ENCODE data around the gene DMTF1.
"Not testable (repeated sequence)": the region's sequence is repeated elsewhere in the genome, so short reads cannot be mapped to it uniquely, and the experiment has no call there.

Gene DMTF1, protein sequence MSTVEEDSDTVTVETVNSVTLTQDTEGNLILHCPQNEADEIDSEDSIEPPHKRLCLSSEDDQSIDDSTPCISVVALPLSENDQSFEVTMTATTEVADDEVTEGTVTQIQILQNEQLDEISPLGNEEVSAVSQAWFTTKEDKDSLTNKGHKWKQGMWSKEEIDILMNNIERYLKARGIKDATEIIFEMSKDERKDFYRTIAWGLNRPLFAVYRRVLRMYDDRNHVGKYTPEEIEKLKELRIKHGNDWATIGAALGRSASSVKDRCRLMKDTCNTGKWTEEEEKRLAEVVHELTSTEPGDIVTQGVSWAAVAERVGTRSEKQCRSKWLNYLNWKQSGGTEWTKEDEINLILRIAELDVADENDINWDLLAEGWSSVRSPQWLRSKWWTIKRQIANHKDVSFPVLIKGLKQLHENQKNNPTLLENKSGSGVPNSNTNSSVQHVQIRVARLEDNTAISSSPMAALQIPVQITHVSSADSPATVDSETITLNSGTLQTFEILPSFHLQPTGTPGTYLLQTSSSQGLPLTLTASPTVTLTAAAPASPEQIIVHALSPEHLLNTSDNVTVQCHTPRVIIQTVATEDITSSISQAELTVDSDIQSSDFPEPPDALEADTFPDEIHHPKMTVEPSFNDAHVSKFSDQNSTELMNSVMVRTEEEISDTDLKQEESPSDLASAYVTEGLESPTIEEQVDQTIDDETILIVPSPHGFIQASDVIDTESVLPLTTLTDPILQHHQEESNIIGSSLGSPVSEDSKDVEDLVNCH

DNA sequence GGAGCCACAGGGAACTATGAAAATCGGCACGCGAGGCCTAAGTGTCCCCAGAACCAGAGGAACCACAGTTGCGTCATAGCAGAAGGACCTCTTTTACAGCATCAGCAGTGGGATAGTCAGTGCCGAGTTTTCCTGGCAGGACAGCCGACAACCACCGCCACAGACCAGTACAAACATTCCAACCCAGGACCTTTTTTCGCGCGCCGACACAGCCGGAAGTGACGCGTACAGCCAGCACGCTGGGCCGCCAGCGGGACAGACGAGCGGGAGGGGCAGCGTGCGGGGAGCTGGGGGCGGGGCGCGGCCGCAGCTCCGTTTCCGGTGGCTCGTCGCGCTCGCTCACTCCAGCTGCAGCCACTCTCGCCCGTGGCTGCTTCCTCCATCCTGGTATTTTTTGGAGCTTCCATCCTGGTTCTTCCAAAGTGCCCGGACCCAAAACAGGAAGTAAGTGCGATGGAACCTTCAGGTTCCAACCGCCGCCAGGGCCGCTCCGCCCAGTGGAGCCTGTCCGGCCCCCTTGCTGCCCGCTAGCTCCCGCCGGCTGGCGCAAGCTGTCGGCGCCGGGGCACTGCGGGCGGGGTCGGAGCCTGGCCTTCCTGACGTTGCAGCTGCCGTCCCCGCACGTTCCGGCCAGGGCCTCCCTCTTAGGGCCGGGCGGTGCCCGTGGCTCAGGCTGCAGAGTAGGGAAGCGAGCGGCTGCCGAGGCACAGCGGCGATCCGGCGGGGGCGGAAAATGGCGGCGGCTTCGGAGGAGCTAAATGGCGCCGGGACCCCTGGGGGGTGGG, at the start of gene DMTF1:
DMTF1 (plus strand) TSS at position 342 of the 785 bp plus-strand sequence. CDS start 12,489 bp downstream, outside the sequence.
- peak; percentile 80 to 82 for DNase-seq

DNA sequence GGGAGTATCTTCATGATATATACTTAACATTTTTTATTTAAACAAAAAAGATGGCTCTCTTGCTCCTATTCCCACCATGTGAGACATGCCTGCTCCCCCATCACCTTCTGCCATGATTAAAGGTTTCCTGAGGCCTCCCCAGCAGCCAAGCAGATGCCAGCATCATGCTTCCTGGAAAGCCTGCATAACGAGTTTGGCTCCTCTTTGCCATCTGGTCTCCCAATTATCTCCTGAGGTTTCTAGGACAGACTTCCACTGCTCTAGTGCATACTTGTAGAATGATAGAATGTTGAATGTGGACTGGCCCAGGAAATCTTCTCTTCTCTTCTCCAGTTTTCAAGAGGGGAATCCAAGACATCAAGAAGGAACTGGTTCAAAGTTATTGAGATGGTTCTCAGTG, 46.9 kb upstream of the DMTF1 start:
- DNase-seq, result no peak

DNA sequence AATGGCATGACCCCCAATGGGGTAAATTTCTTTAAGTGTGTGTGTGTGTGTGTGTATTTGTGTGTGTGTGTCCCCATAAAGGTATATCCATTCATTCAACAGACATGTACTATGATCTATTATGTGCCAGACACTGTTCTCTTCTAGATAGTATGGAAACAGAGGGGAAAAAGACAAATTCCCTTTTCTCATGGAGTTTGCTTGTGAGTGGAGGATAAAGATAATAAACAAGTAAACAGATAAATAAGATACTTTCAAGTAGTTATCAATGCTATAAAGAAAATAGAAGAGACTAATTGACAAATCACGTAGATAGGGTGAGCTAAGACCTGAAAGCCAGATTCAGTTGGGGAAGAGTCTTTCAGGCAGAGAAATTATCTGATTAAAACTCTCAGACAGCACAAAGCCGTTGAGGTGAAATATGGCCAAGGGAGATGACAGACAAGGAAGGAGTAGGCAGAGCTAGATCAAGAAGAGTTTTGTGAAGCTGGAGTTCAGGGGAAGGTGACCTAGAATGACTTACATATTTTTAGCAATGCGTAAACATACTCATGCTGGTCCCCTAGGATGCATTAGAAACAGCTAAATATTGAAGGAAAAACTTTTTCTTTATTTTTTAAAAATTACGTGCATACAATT, 45.2 kb upstream of the DMTF1 start:
- no peak for DNase-seq

DNA sequence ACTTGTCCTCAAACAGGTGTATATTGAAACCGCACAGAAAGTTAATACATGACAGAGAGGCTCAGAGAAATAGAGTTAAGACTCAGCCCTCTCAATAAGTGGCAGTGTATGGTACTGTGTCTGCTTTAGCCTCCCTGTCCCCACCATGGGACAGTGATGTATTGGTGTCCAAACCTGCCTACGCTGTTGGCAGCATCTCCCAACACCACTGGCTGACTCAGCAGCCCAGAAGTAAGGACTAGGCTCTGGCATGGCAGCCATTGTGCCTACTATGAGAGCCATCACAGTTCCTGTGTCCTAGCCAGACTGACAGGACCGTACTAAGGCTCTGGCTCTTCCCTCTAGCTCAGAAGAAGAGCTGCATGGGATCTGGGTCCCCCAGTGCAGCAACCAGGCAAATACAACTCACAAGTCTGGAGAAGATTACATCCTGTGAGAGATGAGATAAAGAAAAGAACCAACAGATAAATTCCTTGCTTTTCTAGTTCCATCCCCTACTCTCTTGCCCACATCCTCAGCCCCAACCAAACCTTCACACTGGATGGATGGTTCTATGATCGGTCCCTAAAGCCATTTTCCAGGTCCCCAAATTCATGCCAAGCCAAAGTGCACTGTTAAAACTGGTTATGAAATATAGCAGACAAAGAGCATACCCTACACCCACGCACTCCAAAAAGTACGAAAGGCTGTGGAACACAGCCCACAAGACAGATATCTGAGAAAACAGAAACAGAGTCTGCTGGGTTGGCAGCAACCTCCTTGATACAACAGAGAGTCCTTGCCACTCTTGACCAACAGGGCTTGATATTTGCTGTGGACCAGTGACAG, 44.1 kb upstream of the DMTF1 start:
- DNase-seq, result no peak

DNA sequence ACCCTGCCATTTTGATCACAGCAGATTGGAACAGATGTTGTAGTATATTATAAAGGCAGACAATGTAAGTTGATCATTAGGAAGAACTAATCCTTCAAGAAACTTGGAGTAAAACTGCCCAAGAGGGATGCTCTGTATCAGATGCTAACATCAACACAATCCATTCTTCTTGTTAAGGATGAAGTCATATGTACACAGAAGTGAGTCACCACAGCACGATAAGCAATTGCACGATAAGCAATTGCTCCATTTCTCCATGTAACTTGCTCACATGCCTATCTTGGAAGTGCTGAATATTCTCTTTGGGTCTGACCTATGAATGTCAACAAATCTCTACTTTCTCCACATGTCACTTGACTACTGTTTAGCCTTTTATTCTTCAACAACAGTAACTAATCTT, 41.5 kb upstream of the DMTF1 start:
- no peak for DNase-seq

DNA sequence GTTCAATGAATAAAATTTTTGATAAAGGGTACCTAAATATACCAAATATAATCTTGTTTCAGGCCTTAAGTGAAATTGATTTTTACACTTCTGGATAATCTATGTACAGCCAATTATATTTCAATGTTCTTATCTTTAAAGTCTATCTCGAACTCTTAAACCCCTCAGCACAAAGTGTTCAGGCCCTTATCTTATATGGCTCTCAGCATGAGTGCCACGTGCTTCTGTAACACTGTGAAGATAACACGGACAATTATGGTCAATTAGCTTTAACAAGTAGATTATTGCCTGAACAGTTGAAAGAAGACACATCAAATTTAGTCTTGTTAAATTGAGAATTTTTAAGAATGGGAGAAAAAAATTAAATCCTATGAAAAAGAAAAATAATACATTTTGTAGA, 40.4 kb upstream of the DMTF1 start:
- DNase-seq, result no peak

DNA sequence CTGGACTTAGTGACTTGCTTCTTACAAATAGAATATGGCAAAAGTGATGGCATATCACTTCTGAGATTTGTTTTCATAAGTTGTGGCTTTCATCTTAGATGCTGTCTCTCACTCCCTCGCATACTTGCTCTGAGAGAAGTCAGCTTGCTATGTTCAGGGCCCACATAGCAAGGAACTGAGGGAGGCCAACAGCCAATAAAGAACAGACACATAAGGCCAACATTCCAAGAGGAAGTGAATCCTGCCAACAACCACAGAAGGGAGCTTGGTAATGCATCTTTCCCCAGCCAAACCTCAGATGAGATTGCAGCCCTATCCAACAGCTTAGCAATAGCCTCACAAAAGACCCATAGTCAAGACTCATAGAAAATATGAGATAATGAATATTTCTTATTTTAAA, 39.2 kb upstream of the DMTF1 start:
- DNase-seq, result no peak

DNA sequence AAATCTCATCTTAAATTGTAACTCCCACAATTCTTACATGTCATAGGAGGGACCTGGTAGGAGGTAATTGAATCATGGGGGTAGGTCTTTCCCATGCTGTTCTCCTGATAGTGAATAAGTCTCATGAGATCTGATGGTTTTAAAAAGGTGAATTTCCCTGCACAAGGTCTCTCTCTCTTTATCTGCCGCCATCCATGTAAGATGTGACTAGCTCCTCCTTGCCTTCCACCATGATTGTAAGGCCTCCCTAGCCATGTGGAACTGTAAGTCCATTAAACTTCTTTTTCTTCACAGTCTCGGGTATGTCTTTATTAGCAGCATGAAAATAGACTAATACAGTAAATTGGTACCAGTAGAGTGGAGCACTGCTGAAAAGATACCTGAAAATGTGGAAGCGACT, 38.3 kb upstream of the DMTF1 start:
- not testable (repeated sequence) for DNase-seq

DNA sequence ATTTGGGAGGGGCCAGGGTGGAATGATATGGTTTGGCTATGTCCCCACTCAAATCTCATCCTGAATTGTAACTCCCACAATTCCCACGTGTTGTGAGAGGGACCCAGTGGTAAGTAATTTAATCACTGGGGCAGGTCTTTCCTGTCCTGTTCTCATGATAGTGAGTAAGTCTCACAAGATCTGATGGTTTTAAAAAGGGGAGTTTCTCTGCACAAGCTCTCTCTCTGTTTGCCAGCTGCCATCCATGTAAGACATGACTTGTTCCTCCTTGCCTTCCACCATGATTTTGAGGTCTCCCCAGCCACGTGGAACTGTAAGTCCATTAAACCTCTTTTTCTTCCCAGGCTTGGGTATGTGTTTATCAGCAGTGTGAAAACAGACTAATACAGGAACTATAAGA, 36.5 kb upstream of the DMTF1 start:
- DNase-seq, result not testable (repeated sequence)

DNA sequence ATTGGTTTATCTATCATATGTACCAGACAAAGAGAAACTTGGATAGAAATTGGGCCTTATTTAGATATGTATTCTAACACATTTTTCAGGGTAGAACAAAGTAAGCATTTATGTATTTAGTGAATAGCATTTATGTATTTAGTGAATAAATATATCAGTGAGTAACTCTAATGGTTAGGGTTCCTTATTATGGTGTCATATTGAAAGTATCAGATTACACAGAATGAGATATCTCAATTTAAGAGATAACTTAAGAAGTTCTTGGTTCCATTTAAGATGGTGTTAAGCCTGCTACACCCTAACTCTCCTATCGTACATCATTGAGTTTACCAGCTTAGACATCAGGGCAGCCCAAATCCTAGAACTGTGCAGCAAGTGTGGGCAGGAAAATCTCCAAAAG, 35.9 kb upstream of the DMTF1 start:
- DNase-seq, result no peak

DNA sequence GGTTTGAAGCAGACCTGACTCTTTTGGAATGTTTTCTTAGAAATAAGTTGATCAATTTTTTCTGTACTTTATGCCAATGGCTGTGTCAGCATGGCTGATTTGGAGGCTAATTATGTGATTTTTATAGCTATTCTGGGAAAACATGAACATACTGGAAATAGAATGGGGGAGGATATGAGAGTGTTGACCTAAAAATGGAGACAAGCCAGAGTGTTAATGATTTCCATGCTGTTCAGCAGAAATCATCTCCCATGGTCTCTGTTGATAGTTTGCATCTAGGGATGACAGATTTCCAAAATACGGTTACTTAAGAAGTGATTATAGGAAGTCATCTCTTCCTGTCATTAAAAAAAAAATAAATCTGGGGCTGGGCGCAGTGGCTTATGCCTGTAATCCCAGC, 32.7 kb upstream of the DMTF1 start:
- no peak for DNase-seq

DNA sequence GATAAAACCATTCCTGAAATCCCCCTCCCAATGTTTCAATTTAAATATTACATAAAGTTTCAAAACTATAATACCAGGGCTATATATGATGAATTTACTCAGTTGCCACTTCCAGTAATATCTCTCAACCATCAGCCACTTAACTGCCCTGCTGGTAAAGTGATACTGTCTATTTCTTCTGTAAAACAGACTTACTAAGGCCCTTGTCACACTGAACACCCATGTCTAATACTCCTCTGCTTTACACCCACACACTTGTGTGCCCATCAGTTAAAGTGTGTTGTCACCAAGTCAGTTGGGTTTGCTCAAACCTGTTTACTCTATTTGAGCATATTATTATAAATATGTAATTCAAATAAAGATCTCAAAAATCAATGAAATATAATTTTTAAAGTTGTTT, 29.1 kb upstream of the DMTF1 start:
- DNase-seq, result no peak

DNA sequence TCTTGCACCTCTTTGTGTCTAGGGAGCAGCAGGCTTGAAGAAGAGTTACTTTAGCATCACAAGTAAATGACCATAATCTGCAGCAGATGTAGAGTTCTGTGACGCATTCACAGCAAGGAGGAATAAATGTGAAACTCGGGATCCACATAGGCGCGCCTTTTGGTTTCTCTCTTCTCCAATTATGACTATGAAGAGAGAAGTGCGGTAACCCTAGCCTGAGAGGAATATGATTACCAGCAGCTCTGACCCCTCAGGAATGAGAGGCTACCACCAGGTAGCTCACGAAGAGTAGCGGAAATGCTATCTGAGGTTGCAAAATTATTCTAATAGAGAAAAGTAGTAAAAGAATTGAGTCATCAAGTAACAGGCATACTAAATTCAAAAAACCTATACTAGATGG, 25.2 kb upstream of the DMTF1 start:
- DNase-seq, result no peak

DNA sequence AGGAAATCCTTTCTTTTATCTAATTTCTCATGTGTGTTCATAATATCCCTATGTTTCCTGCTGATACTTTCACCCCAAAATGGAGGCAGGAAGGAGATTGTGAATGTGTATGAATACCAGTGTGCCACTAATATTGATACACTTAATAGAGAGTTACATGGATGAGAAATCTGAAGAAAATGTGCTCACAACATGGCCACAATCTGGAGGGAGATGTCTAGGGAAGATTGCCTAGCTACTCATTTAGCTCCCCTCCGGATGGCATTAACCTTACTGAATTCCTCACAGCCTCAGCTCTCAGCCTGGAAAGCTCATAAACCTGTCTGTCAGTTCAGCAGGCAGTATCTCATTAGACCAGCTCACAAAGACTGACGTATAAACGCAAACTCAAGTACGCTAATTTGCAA, 23.4 kb upstream of the DMTF1 start:
- no peak for DNase-seq

DNA sequence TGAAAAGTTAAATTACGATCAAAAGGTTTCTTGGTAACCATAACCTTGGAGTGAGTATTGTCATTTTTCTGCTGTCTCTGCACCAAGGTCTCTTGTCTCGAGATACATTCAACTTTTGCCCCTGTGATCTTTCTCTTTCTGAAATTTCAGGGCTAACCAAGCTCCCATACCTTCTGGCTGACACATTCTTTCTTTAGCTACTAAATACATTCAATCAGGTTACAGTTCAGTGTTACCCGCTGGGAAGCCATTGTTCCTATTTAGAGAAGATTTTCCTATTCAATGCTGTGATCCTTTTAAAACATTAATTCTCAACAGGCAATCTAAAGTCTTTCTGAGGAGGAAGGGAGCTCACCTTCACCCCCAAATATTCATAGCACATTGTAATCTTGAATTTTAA, 22.9 kb upstream of the DMTF1 start:
- no peak for DNase-seq

DNA sequence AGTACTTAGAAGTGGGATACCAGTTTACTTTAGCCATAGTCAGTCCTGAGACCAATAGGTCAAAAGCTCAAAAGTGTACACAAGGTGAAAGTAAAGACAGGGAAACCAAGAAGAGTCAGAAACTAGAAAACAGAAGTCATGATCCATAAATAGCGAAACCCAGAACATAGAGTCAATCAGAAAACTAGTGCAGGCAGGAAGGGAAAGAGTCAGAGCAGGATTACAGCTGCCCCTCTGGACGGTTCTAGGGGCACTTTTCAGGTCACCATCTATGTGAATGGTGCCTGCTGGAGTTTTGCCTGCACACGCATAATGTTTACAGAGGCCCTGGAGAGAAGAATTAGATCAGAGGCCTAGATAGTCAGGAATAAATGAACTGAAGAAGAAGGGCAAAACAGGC, 22.4 kb upstream of the DMTF1 start:
- no peak for DNase-seq

DNA sequence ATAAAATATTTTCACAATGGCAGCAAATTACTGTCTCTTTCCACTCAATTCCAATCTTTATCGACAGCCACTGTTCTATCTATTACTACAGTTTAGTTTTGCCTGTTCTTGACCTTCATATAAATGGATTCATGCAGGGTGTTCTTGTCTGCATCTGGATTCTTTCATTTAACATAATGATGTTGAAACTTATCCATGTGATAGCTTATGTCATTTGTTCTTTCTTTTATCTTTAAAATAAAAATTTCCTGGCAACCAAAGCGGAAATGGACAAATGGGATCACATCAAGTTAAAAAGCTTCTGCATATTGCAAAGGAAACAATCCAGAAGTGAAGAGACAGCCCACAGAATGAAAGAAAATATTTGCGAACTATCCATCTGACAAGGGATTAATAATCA, 20.5 kb upstream of the DMTF1 start:
- no peak for DNase-seq

DNA sequence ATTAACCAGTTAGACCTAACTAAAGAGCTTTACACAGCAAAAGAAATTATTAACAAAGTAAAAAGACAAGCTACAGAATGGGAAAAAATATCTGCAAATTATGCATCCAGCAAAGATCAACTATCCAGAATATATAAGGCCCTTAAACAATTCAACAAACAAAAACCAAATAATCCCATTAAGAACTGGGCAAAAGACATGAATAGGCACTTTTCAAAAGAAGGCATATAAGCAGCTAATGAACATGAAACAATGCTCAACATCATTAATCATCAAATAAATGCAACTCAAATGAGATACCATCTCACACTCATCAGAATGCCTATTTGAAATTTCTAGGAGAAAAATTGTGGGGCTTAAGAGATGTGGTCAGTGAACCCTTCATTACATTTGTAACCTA, 15.0 kb upstream of the DMTF1 start:
- no peak for DNase-seq

DNA sequence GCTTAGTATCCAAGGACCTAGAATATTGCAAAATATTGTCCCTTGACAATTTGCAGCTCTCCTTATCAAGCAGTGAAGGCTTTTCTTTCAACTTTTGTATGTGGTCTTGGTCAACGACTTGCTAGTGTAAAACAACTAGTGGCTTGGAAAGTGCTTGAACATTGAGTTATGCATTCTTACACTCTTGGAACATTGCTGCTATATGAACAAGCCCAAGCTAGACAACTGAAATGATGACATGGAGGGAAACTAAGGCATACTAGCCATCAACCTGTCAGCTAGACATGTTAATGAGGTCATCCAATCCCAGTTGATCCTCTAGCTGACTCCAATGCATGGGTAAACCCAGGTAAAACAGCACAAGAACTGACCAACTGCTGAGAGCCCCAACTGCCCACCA, 12.7 kb upstream of the DMTF1 start:
- no peak for DNase-seq

DNA sequence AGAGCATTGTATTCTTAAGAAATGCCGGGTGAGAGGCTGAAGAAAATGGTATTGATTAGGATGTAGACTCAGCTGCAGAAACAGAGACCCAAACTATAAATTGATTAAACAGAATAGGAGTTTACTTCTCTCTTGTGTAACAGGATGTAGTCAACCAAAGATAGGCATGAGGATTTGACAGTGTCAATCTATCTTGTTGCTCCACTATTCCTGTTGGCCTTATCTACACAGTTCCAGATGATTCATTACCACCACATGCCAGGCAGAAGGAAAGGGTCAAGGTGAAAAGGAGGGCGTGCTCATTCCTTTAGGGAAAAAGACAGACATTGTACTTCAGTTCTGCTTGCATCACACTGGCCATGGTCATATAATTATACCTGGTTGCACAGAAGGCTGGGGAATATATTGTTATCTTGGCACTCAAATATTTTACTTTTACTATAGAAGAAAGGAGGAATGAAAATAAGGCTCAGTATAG, 11.9 kb upstream of the DMTF1 start:
- DNase-seq, result no peak

DNA sequence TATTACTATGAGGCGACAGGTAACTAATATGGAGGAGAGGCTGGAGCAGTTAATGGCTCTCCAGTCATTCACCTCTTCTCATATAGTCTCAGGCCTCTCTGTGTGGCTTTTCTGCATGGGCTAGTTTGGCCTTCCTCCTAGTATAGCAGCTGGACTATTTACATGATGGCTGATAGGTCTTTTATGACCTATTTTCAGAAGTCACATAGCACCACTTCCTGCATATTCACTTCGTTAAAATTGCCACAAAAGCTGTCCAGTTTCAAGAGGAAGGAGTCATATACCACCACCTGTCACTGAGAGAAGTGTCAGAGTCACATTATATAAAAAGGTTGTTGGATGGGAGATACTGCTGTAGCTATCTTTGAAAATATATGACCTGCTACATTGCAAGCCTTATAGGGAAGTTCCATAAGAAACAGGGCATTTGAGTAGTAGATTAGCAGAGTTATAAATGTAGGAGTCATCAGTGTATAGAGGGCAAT, 8.0 kb upstream of the DMTF1 start:
- DNase-seq, result no peak
